DOHH2 (cell line): Measurements from ENCODE around the gene COL5A1.

Experiments
- H3F3A ChIP-seq: fragments of 200-600 bp; sonication (generic), shearing (Covaris generic); 2 replicates; pipeline ENCODE4 v1.6.0; 2016; ENCODE audit warnings: antibody characterized with exemption, mild to moderate bottlenecking; ENCODE audit not compliant: control insufficient read depth, insufficient read depth
- H3K27ac ChIP-seq: fragments of 200-600 bp; sonication (generic); 2 replicates; pipeline ENCODE4 v1.5.1; 2014; ENCODE audit warnings: low read depth, mild to moderate bottlenecking, low read length, moderate library complexity
- H3K27me3 ChIP-seq: fragments of 200-600 bp; sonication (generic); 2 replicates; pipeline ENCODE4 v1.6.1; 2014; ENCODE audit warnings: mild to moderate bottlenecking, low read length, mixed read lengths; ENCODE audit not compliant: control insufficient read depth
- H3K36me3 ChIP-seq: fragments of 200-600 bp; sonication (generic); 2 replicates; pipeline ENCODE4 v1.6.1; 2014; ENCODE audit warnings: mild to moderate bottlenecking, low read length, moderate library complexity, mixed read lengths; ENCODE audit not compliant: control insufficient read depth
- H3K4me1 ChIP-seq: fragments of 200-600 bp; sonication (generic); 2 replicates; pipeline ENCODE4 v1.6.1; 2014; ENCODE audit warnings: mild to moderate bottlenecking, low read length, mixed read lengths; ENCODE audit not compliant: control insufficient read depth
- H3K4me2 ChIP-seq: fragments of 200-600 bp; sonication (generic); 2 replicates; pipeline ENCODE4 v1.6.0; 2014; ENCODE audit warnings: mild to moderate bottlenecking, low read length, moderate library complexity
- H3K4me3 ChIP-seq: fragments of 200-600 bp; sonication (generic); 2 replicates; pipeline ENCODE4 v1.5.1; 2014; ENCODE audit warnings: mild to moderate bottlenecking, low read length, mixed read lengths
- H3K79me2 ChIP-seq: fragments of 200-600 bp; sonication (generic); 2 replicates; pipeline ENCODE4 v1.6.1; 2014; ENCODE audit warnings: mild to moderate bottlenecking, low read length, mixed read lengths; ENCODE audit not compliant: control insufficient read depth
- H3K9me2 ChIP-seq: fragments of 200-600 bp; sonication (generic); replicated peaks from 2 replicates; pipeline ENCODE4 v1.6.1; 2014; ENCODE audit warnings: mild to moderate bottlenecking, low read length, mixed read lengths; ENCODE audit not compliant: control insufficient read depth
- H3K9me3 ChIP-seq: fragments of 200-600 bp; sonication (generic); 2 replicates; pipeline ENCODE4 v1.6.1; 2014; ENCODE audit warnings: antibody characterized with exemption, low read length, mixed read lengths; ENCODE audit not compliant: control insufficient read depth, insufficient read depth
- H4K20me1 ChIP-seq: fragments of 200-600 bp; sonication (generic); 2 replicates; pipeline ENCODE4 v1.6.0; 2014; ENCODE audit warnings: low read depth, mild to moderate bottlenecking, antibody characterized with exemption, low read length, moderate library complexity; ENCODE audit not compliant: control insufficient read depth, insufficient read depth
- CTCF ChIP-seq: fragments of 200-600 bp; sonication (generic); IDR thresholded peaks from one replicate; pipeline ENCODE4 v1.5.1; 2014; ENCODE audit warnings: antibody characterized with exemption, mild to moderate bottlenecking, low read depth, low read length; ENCODE audit not compliant: poor library complexity, severe bottlenecking
- EZH2phosphoT487 ChIP-seq: fragments of 200-600 bp; sonication (generic); IDR thresholded peaks from 2 replicates; pipeline ENCODE4 v1.6.1; 2017; ENCODE audit warnings: borderline replicate concordance, mild to moderate bottlenecking, antibody characterized with exemption, low read length, moderate library complexity, mixed read lengths

COL5A1 gene

GRCh38 chr9:134682026-134682425 lies 40.4 kb downstream of the COL5A1 start:
- H4K20me1 ChIP-seq: no peaks in the 10 kb centered on the region
- no peaks in the 10 kb centered on the region for H3K79me2 ChIP-seq
- H3K36me3 ChIP-seq: no peaks in the 10 kb centered on the region
- no peaks in the 10 kb centered on the region for H3F3A ChIP-seq
- no peaks in the 10 kb centered on the region; the same call in 1 of the 2 replicates for H3K9me3 ChIP-seq
- H3K4me3 ChIP-seq: no peak overlapping the region
- H3K9me2 ChIP-seq: no peaks in the 10 kb centered on the region
- no peak for TF ChIP-seq CTCF
- no peak for TF ChIP-seq EZH2phosphoT487
- no peaks in the 10 kb centered on the region for H3K4me1 ChIP-seq
- no peaks in the 10 kb centered on the region for H3K27me3 ChIP-seq
- H3K27ac ChIP-seq: no peak overlapping the region
- no peak overlapping the region for H3K4me2 ChIP-seq

GRCh38 chr9:134682651-134683364 lies 41.2 kb downstream of the COL5A1 start:
- no peaks in the 10 kb centered on the region for H3K4me1 ChIP-seq
- H3K79me2 ChIP-seq: no peaks in the 10 kb centered on the region
- H4K20me1 ChIP-seq: no peaks in the 10 kb centered on the region
- H3K4me3 ChIP-seq: no peak overlapping the region
- H3K27ac ChIP-seq: no peak overlapping the region
- no peaks in the 10 kb centered on the region for H3K27me3 ChIP-seq
- no peak overlapping the region for H3K4me2 ChIP-seq
- no peaks in the 10 kb centered on the region for H3K36me3 ChIP-seq
- no peaks in the 10 kb centered on the region for H3F3A ChIP-seq
- no peak for TF ChIP-seq CTCF
- no peak for TF ChIP-seq EZH2phosphoT487
- H3K9me2 ChIP-seq: no peaks in the 10 kb centered on the region
- H3K9me3 ChIP-seq: no peaks in the 10 kb centered on the region; the same call in 1 of the 2 replicates

- Histone ChIP-seq H3K9me3 (no peaks in the 10 kb centered on the region; the same call in 1 of the 2 replicates), H3K27me3 (no peaks in the 10 kb centered on the region), H3K27ac (no peak overlapping the region), H3K4me3 (no peak overlapping the region), H3K36me3 (no peaks in the 10 kb centered on the region), H3K4me1 (no peaks in the 10 kb centered on the region), H3K79me2 (no peaks in the 10 kb centered on the region), H3K9me2 (no peaks in the 10 kb centered on the region), H4K20me1 (no peaks in the 10 kb centered on the region), H3F3A (no peaks in the 10 kb centered on the region), H3K4me2 (no peak overlapping the region)
- TF ChIP-seq EZH2phosphoT487: no peak
- no peak for TF ChIP-seq CTCF
Measured at GRCh38 chr9:134683714-134684374, 42.2 kb downstream of the COL5A1 start.
